Activated T-helper 9 cell treated with anti-CD3 and anti-CD28 coated beads, Interleukin-2, amount 50 U/mL, for 16 hours (primary cell): ENCODE data around the gene SPRED1.

Experiments
- DNase-seq: peaks from one replicate; pipeline ENCODE4 v3.0.0-alpha.2; 2020; ENCODE audit warnings: low read depth

Gene SPRED1

DNA sequence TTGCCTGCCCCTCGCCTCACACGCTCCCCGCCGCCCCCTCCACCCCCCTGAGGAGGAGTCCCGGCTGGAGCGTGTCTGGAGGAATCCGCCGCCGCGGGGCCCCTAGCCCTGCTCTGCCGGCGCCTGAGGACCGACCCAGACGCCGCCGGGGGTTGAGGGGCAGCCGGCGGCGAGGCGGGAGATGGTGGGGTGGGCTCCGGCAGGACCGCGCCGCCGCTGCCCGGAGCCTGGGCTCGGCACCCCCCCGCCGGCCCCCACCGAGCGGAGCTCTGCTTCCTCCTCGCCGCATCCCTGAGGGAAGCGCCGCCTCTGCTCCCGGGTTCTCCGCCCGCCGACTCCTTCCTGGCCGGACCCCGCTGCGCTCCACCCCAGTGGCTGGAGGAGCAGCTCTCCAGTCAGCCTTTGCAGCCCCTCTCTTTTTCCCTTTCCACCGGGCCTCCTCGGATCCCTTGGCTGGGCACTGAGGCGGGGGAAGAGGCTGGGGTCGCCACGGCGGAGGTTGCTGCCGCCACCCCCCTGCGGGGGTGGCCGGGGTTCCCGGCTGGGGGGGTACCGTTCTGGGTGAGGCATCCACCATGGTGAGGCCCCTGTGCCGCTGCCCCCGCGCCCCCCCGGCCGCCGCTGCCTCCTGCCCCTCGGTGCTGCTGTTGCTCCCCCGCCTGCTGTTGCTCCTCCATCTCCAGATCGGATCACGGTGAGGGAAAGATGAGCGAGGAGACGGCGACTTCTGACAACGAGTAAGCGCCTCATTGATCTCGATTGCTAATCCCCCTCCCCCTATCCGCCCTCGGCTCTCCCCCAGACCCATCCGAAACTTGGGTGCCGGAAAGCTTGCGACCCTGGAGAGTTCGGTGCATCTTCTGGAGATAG is at the start of gene SPRED1:
TSS of gene SPRED1 (plus strand) at position 356 of the 870 bp plus-strand sequence. CDS start at position 706, 350 bp downstream.
- peak; percentile 1 for DNase-seq

DNA sequence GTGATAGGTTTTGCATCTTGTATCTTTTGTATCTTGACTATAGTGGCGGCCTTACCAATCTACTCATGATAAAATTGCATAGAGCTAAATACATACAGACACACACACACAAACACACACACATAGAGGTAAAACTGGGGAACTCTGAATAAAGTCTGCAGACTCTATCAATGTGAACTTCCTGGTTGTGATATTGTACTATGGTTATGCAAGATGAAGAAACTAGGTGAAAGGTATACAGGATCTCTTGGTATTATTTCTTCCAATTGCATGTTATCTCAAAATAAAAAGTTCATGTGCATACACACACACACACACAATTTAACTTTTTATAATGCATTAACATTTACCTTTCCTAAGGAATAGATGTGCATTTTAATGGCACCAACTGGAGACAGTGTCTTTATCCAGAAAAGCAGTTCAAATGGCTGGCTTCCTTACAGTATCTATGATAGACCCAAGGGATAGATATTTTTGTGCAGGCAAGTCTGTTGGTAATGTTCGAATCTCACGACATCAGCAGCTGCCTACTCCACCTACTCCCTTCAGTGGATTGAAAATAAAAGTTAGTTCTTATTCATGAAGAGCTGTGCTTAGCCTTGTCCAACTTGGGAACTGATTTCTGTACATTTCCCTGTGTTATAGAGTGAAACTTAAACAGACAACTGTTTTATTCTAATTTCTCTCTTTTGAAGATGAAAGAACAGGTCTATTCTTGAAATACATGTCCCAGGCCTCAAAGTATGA is 46.9 kb upstream of the SPRED1 start:
- DNase-seq: no peak

DNA sequence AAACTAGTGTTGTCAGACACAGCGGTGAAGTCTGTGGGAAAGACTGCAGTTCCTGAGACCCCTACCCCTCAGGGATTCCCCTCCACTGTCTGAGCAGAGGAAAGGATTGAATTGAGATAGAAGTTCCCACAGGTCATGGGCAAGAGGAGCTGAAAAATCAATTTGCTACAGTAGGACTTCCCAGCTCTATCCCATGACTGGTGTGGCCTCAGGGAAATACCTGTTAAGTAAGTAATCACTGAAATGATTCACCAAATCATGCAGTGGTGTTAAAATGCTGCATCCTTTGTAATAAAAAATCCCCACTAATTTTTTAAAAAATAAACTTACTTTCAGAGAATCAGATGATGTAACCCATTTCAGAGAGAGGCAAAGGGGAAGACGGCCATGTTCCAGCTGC is 45.0 kb upstream of the SPRED1 start:
- no peak for DNase-seq

DNA sequence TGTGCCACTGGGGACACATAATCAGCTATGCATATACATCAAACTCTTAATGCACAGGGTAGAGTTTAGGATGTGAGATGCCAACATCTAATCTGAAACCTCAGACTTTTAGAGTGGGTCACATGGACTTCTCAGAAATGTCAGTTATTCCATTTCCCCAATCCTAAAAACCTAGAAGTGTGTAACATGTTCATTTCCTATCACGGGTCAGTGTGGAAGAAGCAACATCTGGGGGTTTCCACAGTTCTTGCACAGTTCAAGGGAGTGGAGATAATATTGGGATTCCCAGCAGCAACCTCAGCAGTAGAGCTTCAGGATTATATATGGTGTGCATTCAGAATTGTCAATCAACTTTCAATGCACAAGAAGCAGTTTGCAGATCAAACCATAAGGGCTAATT is 44.4 kb upstream of the SPRED1 start:
- no peak for DNase-seq

DNA sequence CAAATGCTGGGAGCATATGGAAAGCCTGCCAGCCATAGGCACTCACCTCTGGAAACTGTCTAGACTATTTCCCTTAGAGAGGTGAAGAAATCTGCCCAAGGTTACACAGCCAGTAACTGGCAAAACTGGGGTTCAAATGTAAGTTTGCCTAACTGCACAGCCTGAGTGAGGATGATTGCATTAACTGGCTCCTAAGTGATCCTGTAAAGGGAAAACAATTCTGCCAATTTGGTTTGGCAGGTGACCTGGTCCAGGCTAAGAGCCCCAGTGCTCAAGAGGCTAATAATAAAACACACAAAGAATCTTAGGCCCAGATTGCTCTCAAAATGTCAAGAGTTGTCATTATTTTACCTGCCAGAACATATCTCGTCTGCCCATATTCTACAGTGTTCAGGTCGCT is 43.9 kb upstream of the SPRED1 start:
- DNase-seq: no peak

DNA sequence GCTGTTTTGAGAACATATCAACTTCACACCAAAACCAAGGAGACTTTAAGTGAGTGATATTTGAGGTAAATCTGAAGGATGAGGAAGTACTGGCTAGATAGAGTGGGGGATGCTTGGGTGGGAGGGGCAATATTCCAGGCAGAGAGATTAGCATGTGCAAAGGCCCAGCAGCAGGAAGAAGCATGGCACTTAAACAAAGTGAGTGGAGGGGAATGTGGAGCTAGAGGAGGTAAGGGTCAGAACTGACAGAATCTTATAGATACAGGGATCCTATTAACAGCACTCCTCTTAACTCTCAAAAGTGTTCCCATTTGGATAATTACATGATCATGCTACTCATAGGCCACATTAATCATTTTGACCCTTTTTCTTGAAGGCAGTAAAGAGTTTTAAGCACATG is 41.4 kb upstream of the SPRED1 start:
- DNase-seq: no peak

DNA sequence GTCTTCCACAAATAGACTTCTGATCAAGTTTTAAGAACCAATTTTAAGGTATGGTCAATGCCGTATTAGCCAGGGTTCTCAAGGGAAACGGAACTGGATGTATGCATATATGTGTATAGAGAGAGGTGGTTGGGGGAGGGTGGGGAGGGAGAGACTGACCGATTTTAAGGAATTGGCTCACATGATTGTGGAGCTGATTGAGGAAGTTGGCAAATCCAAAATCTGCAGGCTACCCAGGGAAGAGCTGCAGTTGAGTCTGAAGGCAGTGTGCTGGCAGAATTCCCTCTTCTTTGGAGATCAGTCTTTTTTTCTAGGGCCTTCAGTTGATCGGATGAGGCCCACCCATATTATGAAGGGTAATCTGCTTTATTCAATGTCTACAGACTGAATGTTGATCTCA is 40.8 kb upstream of the SPRED1 start:
- DNase-seq: no peak

DNA sequence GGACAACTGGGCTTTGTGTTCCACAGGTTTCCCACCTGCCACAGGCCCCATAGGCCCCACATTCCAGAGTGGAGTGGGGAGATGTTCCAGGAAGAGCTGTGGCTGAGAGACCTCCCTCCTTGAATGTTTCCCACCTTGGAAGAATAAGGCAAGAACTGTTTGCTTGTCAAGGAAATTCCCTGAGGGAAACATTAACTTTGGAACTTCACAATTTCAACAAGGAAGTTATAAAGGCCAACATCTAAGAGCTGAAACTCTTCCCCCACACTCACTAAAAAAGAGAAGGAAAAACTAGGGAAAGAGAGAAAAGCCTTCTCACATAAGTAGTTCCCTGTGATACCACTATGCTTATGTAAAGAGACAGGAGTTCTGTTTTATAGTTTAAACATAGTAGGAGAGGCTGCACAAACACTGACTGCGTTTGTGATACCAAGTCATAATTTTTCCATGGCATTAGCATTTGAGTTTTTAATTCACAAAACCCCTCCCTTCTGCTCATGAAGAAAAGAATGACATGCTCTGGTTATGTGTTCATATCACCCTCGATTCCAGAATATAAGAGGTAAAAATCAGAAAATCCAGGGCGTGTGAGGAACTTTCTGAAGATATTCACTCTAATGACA is 39.8 kb upstream of the SPRED1 start:
- no peak for DNase-seq

DNA sequence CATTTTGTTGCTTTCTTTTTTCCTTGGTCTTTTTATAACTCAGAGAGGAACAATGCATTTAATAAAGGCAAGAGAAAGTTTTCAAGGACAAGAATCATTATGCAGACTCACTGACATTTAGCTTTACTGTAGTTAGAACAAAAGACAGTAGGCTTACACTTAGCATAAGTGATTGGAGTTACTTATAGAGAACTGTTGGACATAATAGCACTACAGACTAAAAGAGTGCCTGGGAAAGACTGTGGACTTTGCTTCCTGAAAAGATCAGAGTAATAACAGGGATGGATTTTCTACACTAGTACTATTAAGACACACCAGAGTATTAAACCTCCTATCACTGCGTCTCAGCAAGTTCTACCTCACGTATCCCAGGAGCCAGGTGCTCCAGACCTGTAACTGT is 39.3 kb upstream of the SPRED1 start:
- no peak for DNase-seq

DNA sequence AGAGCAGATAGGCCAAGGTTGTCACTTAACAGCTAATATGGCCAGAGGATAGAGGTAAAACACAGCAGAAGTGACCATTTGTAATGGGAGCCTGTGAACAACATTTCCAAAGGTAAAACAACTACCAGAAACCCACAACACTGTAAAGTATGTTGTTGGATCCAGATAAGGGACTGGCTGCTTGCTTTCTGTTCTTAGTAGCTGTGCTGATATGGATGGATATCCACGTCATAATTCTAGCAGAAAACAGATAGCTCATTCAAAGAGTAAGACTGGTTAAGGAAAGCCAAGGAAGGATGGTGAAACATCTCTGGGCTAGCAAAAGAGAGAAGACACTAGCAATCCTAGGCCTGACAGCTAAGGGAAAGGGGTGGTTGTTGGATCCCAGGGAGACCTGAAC is 36.9 kb upstream of the SPRED1 start:
- no peak for DNase-seq

DNA sequence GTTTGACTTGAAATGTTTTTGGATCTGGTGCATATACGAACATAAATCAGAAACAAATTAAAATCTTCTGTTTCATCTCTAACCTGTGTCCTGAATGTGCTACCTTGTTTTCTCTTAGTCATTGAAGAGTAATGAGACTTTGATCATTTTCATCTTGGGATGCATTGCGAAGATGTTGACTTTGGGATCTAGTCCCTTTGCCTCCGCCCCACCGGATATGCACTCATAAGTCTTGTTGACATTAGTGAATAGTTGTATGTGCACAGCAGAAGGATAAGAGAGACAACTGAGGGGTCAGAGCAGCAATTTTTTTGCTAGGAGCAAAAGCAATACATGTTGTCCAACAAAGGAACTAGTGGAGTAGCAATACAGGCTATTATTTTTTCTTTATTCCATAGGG is 35.9 kb upstream of the SPRED1 start:
- no peak for DNase-seq

DNA sequence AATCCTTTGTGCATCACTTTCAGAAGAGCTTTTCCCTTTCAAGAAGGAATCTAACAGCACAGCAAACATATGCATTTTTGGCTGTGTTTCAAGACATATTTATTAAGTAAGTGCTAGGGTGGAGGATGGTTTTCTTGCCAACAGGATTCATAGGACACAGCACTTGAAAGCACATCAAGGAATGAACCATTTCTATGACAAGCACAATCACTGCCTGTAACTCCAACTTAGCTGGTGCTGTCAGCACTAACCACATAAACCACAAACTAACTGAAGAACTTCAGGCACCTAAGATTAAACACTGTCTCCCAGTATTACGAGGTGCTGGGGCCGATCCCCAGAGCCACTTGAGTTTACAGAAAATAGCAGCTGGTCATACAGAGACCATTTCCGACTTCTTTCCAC is 35.4 kb upstream of the SPRED1 start:
- DNase-seq: no peak

DNA sequence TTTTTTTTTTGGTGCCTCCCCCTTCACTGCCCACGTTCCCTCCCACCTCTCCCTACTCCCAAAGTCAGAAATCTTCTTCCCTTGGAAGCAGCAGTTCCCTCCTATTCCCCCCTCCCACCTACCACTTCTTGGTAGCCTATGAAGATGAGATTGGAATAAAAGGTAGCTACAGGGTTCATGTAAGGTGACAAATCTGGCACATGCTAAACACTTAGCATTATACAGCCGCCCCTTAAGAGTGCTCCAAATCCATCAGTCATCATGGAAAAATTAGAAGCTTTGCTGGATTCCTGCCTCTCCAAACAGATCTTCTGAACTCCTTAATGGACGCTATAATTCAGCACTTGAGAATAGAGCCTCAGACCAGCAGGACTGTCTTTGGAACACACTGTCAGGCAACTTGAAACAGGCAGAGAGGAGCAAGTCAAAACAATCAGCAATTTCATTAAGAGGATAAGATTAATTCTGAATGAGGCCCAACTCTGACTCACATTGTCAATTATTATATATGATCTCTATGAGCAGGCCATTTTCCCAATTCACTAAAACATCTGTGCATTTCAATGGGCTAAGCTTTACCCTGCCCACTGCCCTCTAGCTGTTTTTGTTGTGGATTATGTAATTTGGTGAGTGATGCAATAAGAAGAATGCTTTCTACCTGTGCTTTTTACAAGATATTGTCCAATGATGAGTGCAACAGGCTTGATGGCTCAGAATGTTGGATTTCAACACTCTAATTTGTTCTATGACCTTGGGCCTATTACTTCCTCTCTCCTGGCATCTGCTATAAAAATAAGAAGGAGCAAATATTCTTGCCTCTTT is 34.6 kb upstream of the SPRED1 start:
- no peak for DNase-seq

DNA sequence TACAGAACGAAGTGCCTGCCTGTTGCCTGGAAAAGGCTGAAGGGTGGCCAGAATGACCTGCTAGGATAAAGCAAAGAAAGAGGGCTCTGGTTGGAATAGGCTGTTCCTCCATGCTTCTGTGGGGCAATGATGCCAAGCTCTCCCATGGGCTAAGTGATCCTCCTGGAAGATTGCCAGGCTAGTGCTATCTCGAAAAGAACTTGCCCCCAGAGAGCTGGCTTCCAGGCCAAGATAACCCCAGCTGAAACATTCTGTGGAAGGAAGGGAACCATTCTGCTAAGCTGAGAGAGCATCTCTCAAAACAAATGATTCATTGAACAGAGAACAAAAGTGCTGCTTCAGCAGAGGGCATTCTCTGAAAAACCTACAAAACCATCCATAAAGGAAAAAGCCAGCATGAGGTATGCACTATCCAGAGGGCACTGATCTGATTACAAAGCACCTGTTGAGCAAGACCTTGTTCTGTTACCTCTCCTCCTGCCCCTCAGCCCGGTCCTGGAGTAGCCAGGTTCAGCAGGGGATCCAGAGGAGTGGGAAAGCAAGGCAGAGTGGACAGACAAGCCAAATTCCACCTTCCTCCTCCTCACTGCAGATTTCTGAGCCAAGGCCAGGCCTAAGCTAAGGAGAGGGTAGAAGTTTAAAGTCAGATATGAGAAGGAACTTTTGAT is 31.9 kb upstream of the SPRED1 start:
- DNase-seq: no peak

DNA sequence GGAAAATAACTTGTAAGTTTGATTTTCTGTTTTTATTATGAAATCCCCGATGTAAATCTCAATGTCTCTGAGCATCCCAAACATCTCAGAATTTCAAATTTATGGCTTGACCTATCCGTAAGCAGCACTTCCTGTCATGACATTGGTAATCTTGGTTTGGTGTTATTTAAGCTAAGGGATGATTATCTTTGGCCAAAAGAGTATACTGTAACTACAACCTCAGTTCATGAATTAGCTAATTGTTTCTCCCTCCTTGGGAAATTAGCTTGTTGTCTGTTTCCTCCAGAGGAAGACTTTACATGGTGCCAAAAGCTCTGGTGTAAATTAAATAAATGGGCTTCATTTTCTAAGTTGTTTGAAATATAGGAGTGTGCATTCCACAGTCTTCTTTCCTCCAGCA is 28.1 kb upstream of the SPRED1 start:
- DNase-seq: no peak

DNA sequence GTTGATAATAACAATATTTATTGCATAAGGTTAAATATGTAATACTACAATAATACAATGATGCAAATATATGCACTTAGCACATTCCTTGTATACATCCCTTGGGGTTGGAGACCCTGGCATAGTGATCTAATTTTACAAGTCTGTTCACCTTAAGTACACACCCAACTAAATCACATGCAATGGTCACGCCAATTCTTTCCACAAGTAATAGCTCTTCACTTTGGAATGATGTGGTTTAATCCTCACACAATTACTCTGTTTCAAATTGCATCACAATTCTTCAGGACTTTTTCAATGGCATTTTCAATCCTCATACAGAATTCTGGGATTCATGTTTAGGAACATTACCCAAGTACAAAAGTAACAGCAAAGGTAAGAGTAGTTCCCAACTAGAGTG is 27.3 kb upstream of the SPRED1 start:
- no peak for DNase-seq

DNA sequence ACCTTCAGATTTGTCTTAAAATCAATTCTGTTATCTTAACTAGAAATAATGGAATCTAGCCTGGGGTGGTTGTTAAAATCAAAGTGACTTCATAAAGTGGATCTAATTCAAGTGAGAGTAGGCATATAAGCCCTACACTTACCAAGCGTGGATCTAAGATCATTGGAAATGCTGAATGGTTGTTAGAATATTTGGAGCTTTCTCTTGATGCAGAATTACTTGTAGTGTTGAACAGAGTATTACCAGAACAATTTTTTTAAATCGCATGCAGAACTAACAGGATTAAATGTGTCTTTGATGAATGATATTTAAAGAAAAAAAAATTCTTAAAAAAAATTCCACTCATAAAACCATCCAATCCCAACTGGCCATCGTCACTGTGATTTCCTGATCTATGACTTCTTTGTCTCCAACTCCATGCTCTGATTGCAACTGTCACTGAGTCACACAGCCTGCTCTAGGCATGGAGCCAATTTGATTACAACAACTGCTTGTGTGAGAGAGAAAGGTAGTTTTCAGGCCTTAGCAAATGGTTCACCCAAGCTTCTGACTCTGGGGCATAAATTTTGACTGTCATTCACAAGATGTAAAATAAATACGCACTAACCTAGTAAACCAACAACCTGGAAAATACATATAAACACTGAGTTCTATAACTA is 25.9 kb upstream of the SPRED1 start:
- DNase-seq: no peak

DNA sequence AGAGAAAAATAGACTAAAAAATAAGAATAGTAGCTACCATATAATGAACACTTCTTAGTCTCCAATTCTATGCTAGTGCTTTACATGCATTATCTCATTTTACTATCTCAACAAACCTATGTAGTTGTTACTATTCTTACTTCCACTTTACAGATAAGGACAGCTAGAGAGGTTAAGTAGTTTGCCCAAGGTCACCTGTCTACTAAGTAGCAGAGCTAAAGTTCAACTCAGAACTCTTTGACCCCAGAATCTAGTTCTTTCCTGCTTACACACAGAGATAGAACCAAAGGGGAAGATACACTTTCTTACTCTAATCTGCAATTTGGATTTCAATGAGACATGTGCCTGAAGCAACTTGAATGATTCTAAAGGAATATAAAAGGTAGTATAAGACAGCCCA is 24.7 kb upstream of the SPRED1 start:
- no peak for DNase-seq

DNA sequence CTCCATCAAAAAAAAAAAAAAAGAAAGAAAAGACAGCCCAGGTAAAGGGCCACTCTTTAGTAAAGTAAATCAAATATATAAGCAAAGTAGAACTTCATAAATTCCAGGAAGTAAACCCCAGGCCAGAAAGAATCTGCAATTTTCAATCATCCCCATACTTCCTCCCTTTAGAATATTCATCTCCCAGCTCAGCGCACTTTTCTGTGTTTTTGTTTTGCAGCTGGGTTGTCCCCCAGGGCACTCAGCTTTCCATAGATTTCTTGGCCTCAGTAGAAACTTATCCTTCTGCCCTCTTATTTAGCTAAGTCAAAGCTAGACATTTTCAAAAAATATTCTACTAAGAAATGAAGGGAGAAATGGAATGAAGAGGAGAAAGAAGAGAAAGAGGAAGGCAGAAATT is 24.0 kb upstream of the SPRED1 start:
- DNase-seq: no peak

DNA sequence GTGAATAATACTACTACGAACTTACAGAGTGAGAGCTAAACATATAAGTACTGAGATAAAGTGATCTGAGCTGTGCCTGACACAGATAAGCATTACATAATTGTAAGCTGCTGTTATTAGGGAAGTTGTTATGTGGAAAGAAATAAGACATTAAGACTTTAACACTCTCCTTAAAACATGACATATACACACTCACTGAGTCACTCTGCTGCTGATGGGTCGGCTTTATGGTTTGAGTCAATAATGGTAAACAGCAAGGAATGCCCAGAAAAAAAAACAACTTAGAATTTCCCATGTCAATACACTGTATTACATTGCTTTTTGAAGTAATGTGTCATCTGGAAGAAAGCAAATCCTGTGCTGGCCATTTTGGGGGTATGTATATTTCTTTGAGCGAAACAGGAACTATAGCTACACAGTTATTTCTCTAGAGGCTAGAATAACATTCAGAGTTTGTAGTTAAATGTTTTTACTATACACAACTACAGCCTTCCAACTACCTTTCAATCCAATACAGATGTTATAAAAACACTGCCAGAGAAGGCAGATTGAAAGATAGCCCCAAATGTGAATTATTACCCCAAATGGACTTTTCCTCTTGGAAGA is 22.8 kb upstream of the SPRED1 start:
- no peak for DNase-seq

DNA sequence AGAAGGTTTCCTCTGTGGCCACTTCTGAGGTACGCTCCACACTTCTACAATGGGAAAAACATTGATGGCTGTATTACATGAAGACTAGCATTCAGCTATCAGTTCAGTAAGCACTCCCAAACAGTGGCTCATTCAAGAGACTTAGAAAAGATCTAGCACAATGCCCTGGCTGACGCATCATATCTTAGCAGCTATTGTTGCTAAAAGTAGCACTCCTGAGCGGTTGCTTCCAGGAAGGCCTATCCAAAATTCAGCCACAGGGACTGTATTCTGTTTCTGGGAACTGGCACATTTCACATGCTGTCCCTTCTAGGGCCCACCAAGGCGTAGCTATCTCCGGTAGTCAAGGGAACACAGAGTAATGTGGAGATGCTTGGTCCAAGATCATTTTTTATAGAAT is 21.2 kb upstream of the SPRED1 start:
- DNase-seq: no peak
